Measurements from ENCODE around the gene LRR1.

Gene LRR1, protein sequence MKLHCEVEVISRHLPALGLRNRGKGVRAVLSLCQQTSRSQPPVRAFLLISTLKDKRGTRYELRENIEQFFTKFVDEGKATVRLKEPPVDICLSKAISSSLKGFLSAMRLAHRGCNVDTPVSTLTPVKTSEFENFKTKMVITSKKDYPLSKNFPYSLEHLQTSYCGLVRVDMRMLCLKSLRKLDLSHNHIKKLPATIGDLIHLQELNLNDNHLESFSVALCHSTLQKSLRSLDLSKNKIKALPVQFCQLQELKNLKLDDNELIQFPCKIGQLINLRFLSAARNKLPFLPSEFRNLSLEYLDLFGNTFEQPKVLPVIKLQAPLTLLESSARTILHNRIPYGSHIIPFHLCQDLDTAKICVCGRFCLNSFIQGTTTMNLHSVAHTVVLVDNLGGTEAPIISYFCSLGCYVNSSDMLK

DNA sequence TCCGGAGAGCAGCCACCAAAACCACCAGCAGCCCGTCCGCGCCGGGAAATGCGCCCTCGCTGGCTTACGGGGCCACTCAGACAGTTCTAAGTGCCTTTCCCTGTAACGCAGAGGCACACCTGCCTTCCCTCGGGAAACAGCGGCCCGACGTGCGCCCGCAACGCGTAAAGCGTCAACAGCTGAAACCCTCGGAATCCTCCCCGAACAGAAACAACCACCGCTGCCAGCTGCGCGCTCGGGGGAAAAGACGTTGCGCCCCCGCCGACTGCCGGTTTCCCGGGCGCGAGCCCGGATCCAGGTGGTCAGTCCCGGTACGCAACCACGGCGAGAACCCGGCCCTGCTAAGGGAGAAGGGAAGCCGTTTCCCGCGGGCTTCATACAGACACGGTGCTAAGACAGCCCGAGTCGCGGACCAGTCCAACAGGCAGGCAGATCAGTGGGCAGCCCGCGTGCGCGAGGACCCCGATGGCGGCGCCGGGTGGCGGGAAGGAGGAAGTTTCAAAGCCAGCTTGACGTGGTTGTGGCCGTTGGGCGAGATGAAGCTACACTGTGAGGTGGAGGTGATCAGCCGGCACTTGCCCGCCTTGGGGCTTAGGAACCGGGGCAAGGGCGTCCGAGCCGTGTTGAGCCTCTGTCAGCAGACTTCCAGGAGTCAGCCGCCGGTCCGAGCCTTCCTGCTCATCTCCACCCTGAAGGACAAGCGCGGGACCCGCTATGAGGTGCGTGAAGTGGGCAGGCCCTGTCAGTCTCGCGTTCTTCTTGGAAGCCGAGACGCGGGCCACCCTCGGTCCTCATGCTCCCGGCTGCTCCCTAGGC is at the start of gene LRR1:
TSS of gene LRR1 (plus strand) at position 456 of the 816 bp plus-strand sequence. CDS start at position 537, 81 bp downstream.
- DNase-seq (ENCODE audit: low spot score) = peak; percentile 82

DNA sequence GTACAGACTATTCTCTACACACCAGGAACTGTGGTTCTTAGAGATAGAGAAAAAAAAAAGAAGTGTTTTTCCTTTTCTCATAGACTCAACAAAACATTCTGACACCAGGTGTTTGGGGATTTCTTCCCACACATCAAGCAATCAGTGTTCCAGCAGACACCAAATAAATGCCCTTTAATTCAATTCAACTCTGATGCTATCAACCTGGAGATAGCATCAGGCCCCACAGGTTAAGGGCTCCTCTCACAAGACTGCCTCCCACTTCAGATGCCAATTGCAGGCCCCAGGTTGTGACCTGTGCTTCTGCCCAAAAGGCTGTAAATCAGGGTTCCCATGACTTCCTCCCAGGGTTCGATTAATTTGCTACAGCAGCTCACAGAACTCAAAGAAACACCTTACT is 49.3 kb upstream of the LRR1 start:
- no peak for DNase-seq (ENCODE audit: low spot score)

DNA sequence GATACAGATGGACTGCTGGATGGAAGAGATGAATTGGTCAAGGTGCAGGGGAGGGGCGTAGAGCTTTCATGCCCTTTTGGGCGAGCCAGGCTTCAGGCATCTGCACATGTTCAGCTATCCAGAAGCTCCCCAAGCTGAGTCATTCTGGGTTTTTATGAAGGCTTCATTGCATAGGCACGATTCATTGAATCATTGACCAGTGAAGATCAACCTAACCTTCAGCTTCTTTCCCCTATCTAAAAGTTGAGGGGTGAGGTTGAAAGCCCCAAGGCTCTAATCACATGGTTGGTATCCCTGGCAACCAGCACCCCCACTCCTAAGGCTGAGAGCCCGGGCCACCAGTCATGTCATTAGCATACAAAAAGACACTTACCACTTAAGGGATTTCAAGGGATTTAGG is 48.9 kb upstream of the LRR1 start:
- no peak for DNase-seq (ENCODE audit: low spot score)

DNA sequence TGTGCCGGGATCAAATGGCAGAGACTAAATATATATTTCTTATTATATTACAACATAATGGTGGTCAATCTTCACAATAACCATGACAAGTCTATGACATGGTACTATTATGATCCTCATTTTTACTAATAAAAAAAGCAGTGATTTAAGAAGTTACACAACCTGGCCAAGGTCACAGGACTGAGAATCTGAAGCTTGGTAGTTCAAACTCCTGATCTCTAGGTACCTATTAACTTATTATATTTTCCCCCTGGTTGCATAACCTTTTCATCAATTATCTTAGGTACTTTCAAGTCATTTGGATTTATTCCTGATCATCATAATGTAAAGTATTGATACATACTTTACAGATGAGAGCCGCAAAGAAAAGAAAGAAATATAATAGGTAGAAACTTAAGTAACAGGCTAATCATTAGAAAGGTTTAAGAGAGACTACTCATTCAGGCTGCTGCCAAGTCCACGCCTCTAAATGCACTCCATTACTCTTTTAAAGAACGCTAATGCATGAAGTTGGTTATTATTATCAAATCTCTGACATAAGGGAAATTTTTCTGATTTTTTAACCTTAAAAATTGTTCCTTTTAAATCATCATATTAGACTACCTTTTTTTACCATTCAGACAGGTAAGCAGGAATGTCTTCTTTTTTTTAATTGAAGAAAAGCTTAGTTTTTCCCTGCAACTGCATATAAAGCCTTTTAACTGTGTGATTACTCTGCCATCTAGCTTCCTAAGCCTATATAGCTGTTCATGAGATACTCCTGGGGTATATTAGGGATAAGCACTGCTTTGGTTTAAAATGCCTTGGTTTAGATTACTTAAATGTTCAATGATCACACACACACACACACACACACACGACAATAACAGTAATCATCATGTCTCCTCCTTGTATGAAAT is 48.2 kb upstream of the LRR1 start:
- peak; percentile 56 for DNase-seq (ENCODE audit: low spot score)

DNA sequence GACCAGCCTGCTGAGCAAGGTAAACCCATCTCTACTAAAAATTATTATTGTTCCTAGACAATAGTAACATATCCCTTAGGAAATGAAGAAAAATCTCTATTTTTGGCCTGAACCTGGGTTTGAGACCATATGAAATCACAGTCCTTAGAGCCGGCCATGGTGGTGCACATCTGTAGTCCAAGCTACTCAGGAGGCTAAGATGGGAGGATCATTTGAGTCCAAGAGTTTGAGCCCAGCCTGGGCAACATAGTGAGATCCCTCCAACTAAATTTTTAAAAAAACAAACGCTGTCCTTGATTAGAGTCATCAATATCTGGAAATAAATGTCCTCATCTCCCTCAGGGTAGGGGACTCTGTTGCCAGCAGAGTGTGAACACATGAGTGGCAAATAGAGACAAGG is 47.2 kb upstream of the LRR1 start:
- no peak for DNase-seq (ENCODE audit: low spot score)

DNA sequence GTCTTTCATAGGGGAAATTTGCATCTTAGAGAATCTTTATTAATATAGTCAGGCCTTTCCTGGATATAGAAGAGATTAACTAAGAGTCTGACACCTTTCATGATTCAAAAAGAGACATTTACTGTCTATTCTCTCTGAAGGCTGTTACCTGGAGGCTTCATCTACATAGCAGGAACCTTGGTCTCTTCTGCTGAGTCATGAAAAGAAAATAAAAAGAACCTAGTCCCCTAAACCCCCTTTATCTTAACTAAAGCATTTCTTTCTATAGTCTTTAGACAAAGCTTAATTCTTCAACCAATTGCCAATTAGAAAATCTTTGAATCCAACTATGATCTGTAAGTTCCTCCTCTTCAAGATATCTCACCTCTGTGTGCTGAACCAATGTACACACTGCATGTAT is 45.6 kb upstream of the LRR1 start:
- no peak for DNase-seq (ENCODE audit: low spot score)

DNA sequence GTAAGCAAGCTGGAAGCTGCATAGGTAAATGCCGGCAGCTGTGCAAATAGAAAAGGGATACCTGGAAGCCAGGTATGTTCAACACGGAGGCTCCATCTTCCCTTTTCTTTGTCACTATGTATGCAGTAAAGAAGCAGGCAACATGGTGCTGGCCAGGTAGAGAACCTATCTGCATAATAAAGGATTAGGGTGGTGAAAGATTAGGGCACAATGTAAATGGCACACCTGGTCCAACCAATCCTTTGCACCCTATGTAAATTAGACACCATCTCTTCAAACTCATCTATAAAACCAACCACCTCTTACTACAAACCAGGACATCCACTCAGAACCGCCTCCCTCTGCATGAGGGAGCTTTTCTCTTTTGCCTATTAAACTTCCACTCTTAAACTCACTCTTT is 44.8 kb upstream of the LRR1 start:
- DNase-seq (ENCODE audit: low spot score) = no peak

DNA sequence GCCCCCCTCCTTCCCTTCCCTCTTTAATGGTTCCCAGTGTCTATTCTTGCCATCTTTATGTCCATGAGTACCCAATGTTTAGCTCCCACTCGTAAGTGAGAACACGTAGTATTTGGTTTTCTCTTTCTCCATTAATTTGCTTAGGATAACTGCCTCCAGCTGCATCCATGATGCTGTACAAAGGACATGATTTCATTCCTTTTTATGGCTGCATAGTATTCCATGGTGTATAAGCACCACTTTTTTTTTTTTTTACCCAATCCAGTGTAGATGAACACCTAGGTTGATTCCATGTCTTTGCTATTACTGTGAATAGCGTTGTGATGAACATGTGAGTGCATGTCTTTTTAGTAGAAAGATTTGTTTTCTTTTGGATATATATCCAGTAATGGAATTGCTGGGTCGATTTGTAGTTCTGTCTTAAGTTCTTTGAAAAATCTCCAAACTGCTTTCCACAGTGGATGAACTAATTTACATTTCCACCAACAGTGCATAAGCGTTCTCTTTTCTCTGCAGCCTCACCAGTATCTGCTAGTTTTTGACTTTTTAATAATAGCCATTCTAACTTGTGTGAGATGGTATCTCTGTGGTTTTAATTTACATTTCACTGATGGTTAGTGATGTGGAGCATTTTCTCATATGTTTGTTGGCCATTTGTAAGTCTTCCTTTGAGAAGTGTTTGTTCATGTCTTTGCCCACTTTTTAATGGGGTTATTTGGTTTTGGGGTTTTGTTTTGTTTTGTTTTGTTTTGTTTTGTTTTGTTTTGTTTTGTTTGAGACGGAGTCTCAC is 38.6 kb upstream of the LRR1 start:
- DNase-seq (ENCODE audit: low spot score) = no peak

DNA sequence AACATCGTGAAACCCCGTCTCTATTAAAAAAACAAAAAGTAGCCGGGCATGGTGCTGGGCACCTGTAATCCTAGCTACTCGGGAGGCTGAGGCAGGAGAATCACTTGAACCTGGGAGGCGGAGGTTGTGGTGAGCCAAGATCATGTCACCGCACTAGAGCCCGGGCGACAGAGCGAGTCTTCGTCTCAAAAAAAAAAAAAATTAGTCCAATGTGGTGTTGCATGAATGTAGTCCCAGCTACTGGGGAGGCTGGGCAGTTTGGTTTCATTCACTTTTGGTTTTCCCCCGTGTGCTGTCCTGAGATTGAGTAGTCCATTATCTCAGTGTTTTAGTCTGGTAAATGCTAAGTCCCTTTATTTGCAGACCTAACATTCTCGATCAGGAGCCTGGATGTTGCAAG is 32.0 kb upstream of the LRR1 start:
- DNase-seq (ENCODE audit: low spot score) = no peak

DNA sequence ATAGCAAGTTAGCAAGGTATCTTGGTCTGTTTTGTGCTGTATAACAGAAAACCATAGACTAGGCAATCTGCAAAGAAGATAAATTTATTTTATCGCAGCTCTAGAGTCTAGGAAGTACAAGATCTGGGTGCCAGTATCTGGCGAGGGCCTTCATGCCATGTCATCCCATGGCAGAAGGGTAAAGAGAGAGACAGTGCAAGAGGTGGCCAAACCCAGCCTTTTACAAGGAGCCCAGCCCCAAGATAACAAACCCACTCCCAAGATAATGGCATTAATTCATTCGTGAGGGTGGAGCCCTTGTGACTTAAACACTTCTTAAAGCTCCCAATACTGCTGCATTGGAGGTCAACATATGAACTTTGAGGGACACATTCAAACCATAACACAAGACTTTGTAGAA is 29.5 kb upstream of the LRR1 start:
- no peak for DNase-seq (ENCODE audit: low spot score)

DNA sequence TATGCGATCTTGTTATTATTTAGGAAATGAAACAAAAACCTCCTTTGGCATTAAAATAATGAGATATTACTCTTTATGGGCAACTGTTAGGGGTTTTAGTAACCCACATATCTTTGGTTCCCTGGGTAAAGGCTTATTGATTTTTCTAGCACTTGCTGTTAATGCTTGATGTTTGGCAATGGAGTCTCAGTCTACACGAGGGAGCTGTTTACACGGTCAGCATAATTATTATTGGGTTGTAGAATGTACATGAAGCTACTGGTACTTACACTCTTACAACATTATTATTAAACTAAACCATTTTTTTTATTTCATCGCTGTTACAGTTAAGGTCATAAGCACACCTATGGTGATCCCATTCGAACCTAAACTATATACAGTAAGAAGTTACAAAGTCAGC is 24.7 kb upstream of the LRR1 start:
- no peak for DNase-seq (ENCODE audit: low spot score)

DNA sequence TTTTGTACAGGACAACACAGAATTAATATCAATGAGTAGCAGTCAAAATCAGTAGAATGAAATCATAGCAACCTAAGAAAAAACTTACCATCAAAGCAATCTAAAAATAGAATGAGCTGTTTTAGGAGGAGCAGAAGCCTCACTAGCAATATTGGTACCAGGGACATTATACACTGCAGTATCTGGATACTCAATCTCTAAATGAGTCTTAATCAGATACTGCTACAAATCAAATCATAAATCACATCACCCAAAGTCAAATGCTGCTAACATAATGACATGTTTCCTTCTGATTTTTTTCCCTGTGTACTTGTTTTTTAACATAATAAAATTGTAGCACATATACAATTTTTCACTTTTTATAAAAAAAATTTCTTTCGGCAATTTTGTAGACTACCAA is 20.6 kb upstream of the LRR1 start:
- no peak for DNase-seq (ENCODE audit: low spot score)

DNA sequence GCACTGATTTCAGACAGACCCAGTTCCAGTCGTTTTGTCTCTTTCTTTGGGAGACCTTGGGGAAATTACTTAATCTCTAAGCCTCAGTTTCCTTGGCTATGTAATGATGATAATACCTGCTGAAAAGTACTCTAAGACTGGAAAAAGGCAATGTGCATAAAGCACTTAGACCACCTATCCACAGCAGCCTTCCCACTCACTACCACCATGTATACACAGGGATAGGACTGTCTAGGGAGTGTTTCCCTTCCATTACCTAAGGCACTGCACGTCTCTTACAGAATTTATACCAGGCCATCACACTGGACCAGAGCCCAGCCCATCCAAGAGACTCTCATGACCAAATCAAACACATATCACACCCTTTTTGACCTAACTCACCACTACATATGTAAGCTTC is 18.9 kb upstream of the LRR1 start:
- no peak for DNase-seq (ENCODE audit: low spot score)

DNA sequence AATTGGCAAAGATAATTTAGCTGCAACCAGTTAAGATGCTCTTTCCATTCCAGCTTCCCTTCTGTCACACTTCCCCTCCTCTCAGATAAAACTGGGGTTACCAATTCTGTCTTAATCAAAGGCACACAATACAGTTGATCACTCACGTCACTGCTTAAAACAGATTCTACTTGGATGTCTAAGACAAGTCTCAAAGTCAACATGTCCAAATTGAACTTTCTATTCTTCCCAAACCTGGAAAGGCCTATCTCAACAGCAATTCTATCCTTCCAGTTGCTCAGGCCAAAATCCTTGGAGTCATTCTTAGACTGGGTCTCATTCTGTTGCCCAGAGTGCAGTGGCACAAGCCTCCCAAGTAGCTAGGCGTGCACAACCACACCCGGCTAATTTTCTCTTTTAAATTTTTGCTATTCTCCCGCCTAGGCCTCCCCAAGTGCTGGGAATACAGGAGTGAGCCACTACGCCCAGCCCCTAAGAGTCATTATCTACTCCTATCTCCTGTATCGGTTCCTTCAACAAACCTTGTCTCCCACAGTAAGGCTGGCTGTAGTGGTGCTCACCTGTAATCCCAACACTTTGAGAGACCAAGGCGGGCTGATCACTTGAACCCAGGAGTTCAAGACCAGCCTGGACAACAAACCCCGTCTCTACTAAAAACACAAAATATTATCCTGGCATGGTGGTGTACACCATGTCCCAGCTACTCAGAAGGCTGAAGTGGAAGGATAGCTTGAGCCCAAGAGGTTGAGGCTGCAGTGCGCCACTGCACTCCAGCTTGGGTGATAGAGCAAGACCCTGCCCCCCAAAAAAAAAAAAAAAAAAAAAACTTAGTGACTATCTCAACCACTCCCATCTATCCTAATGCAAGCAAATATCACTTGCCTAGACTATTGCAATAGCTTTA is 17.3 kb upstream of the LRR1 start:
- no peak for DNase-seq (ENCODE audit: low spot score)

DNA sequence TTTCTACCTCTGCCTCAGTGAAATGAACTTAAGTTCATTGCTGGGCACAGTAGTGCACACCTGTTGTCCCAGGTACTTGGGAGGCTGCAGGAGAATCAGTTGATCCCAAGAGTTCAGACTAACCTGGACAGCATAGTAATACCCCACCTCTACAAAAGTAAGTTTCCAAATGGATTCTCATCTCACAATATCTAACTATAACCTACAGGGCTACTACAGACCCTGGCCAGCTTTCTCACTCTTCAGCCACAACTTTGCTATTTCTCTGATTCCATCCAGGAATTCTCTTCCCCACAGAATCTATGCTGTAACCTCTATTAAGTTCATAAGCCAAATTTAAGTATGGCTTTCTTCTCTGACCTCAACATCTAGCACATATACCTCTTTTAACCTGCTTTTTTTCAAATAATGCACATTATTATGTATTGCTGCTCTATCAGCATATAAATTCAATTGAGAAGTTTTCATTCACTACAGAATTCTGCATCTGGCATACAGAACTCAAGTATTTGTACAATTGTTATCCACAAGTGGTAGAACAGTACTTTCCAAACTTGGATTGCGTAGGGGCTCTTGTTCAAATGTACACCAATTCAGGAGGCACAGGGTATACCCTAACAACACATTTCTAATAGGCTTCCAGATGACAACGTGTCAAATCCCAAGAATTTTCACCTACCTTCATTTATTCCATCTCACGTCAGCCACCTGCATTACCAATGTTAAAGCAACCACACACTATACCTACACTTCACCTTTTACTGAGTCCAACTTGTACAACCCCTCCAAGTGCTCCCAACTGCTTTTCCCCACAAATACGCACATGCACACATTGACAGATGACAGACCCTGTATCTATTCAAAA is 16.4 kb upstream of the LRR1 start:
- no peak for DNase-seq (ENCODE audit: low spot score)

DNA sequence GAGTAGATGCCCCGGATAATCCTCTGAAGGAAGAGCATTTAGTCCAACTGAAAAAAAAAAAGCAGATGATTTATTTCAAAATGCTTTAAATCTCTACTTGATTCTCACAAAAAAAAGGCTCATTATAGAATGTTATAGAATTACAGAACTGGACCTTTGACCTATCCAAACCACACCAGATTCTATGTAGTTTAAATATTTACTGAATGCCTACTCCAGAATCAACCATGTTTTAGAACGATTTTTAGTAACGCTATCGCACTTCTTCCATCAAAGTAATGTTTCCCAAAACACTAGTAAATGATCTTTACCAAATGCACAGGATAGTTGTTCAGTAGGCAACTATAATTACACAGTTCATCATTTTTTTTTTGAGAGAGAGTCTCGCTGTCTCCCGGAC is 15.1 kb upstream of the LRR1 start:
- DNase-seq (ENCODE audit: low spot score) = no peak

DNA sequence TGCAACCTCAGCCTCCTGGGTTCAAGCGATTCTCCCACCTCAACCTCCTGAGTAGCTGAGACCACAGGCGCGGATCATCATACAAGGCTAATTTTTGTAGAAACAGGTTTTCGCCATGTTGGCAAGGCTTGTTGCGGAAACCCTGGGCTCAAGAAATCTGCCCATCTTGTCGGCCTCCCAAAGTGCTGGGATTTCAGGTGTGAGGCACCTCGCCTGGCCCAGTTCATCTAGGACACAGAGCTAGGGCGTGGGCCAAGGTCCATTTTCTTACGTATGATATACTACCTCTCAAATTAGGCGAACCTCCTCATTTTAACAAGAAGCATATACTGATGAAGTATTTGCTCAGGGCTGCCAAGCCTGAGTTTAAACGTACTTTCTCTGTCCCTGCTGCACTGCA is 14.7 kb upstream of the LRR1 start:
- DNase-seq (ENCODE audit: low spot score) = no peak

DNA sequence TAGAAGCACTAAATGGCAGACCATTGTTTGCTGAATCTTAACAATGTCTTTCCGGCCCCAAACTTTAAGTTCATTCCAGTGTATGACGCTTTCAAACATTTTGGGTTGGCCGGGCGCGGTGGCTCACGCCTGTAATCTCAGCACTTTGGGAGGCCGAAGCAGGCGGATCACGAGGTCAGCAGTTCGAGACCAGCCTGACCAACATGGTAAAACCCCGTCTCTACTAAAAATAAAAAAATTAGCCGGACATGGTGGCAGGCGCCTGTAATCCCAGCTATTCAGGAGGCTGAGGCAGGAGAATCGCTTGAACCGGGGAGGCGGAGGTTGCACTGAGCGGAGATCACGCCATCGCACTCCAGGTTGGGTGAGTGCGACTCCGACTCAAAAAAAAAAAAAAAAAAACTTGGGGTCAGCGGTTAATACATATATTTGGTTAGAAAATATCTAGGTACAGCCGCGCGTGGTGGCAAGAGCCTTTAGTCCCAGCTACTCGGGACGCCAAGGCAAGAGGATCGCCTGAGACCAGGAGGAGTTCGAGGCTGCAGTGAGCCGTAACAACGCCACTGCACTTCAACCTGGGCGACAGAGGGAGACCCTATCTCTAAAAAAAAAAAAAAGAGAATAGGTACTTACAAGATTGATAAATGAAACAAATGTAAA is 13.6 kb upstream of the LRR1 start:
- peak; percentile 49 for DNase-seq (ENCODE audit: low spot score)
